Upper lobe of left lung (tissue), 4 donors: ENCODE results near the gene ZSCAN30.

Source experiments
- EP300 ChIP-seq, 4 donors: sonication (generic); formaldehyde crosslinking; IDR thresholded peaks; one replicate each; pipeline ENCODE4 v1.5.1; 2017; ENCODE audit warnings: antibody characterized with exemption in 4 of 4, control low read depth in 2 of 4
- POLR2A ChIP-seq, 4 donors: fragments of 450-650 bp; IDR thresholded peaks; one replicate each; pipeline ENCODE4 v1.5.1; 2016 to 2017; ENCODE audit warnings: antibody characterized with exemption in 4 of 4, mild to moderate bottlenecking in 2 of 4
- POLR2AphosphoS5 ChIP-seq, 2 donors: sonication (generic); formaldehyde crosslinking; IDR thresholded peaks; one replicate each; pipeline ENCODE4 v1.5.1; 2017; ENCODE audit warnings: antibody characterized with exemption in 2 of 2

GRCh38 chr18:35331367-35332087 lies 41.5 kb upstream of the ZSCAN30 start:
- TF ChIP-seq EP300 (IDR thresholded peaks at IDR 0.05) (no peak), POLR2AphosphoS5 (IDR thresholded peaks at IDR 0.05) (no peak), POLR2A (IDR thresholded peaks at IDR 0.05) (no peak)
